NCI-H69 (cell line): ENCODE measurements around the gene SESN1.

Experiments
- DNase-seq: peaks from one replicate; lab custom pipeline; 2025; lab: John Stamatoyannopoulos, UW

The SESN1 gene

DNA sequence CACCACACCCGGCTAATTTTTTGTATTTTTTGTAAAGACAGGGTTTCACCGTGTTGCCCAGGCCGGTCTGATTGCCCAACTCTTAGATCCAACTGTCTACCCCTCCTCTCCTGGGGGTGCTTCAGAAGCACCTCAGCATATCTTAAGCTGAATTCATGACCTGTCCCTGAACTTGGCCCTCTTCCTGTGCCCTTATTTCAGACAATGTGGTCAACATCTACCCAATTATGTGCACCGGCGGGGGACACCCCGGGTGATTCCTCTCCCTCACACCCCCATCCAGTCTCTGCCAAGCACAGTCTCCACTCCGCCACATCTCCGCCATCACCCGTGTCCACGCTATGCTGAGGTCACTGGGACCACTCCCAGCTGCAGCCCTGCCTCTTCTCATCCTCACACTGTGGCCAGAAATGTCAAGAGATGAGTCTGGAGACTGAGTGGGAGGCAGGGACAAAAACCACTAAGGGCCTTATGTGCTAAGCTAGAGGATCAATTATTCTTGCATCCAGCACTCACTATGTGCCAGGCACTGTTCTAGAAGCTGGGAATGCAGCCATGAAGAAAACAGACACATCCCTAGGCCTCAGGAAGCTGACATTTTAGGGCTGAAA, 134.6 kb downstream of the SESN1 start:
- DNase-seq: no peak

DNA sequence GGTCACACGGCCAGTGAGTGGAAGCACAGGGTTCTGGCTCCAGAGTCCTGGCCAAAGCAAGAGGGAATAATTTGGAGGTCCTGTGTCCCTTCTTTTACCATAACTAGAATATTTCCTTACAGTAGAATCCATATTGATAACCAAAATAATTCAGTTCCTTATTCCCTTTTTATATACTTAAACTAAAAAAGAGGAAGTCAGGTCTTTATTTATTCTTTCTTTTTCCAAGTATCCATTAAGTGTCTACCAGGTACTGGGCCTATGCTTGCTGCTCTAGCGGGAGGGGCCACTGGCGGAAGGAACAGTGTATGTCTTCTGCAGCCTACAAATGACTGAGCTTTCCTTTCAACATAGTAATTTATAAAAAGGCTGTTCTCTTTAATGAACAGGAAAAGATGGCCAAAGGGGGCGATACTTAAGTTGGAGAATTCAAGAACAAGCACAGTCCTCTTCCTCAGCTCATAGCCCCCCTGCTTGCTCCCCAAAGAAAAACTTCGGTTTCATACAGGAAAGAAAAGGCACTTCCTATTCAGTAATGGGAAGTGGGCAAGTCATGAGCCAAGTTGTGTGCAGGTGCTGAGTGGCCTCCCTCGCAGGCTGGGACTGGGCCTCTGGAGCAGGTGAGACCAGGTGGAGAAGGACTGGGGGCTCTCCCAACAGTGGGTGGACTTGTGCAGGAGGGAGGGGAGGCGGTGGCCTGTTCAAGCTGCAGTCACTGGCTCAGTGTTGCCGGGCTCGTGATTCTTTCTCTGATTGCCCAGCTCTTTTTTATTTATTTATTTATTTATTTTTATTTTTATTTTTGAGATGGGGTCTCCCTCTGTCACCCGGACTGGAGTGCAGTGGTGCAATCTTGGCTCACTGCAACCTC, 135.5 kb downstream of the SESN1 start:
- no peak for DNase-seq

DNA sequence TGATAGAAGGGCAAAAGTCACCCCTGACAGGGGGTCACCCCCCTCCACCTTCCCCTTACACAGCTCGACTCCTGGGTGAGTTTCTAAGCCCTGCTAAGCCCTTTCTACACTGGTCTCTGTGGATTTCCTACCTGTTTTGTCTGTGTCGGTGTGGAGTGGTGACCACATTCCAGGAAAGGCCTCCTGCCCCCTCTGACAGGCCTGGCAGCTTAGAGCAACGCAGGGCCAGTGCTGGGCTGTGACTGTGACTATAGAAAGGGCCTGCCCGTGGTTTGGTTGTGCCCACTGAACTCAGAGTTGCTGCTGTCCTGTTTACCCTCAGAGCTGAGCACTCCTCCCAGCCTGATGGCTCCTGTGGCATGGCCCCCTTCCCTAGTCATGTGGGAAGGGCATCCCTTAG, 137.4 kb downstream of the SESN1 start:
- no peak for DNase-seq

DNA sequence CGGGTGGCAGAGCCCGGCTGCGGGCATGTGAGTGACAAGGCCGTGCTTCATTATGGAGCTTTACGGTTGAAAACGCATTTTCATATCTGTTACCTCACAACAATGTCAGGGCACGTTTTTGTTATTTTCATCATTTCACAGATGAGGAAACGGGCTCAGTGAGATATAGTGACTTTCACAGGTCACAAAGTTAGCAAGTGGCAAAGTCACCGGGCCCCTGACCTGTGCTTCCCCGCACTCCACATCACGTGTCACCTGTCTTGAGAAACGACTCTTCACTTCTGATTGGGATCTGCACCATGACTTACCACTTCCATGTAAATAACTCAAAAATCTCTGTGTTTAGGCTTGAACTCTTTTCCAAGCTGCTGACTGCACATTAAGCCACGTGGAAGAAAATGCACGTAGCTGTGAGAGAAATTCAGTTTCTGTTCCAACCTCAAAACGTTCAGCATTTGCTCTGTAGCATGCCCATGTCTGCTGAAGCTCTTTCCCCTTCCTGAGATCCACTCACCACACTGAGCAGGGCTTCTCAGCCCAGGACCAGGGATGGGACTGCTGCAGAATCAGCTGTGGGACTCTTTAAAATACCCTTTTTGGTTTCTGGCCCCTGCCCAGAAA, 139.2 kb downstream of the SESN1 start:
- no peak for DNase-seq

DNA sequence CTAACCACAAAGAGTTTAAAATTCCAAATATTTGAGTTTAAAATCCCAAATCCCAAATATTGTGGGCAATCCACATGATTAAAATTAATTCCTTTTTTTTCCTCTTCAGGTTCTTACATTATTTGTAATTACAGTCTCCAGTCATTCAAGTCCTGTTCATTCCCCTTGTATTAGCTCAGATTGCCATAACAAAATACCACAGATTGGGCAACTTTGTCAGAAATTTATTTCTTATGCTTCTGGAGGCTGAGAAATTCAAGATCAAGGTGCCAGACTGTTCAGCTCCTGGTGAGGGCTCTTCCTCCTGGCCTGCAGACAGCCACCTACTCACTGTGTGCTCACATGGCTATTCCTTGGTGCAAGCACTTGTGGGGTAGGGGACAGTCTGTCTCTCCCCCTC, 141.0 kb downstream of the SESN1 start:
- DNase-seq: no peak

DNA sequence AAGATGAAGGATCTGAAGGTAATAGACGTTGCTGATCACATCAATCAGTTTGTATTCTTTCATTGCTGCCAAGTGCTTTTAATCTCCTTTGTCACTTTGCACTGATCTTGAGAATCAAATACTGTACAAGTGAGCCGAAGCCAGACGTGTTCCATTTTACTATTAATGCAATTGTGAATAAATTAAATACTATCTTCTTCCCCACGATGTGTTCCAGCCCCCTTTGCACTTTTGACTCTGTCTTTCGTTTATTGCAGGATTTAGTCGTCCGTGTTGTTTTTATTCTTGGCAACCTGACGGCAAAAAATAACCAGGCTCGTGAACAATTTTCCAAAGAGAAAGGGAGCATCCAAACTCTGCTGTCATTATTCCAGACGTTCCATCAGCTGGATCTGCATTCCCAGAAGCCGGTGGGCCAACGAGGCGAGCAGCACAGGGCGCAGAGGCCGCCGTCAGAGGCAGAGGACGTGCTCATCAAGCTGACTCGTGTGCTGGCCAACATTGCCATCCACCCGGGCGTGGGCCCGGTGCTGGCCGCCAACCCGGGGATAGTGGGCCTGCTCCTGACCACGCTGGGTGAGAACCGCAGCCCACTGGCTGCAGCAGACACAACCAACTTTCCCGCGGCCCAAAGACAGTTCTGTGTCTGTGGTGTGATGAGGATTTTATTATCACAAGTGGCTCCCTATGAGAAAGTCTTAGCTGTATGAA, 141.7 kb downstream of the SESN1 start:
- DNase-seq: no peak

DNA sequence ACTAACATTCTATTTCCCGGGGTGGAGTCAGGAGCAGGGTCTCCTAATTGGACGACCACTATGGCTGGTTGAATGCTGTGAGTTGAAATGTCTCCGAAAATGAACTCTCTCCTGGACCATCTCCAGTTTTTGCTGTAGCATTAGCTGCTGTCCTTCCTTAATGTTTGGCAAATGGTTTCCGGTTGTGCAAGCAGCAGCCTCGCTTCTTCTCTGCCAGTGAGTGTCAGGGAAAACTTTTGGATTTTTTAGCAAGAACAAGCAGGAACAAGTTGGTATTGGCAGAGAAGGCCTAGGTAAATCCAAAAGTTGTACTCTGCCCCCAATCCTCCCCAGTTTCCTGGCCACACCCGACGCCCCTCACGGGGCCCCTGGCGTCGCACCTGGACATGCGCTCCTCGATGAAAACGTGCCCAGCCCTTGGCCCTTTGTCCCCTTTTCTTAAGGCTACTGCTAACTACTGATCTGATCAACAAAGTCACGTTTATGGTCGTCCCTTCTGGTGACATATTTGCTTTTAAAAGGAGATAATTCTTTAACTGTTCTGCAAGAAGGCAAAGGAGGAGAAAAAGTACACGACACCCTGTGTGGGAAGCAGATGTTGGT, 143.2 kb downstream of the SESN1 start:
- no peak for DNase-seq

DNA sequence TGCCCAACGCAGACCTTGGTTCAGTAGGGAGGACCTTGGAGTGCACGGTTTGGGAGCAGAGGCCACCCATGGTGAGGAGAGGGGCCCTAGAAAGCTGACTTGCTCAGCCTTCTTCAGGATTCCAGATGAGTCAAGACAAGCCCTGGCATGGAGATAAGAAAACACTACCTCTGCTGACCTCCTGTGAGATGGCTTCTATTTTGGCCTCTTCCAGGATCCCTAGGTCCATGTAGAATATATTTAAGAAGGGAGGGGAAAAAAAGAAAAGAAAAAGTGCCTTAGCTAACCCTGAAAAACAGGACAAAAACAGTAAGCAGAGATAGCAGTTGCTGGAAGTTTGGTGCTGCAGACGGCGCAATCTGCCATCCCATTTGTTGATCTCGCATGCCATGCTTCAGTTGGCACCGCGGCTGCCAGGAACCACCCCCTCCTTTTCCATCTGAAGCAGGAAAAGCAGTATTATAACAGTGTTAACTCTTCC, 146.4 kb downstream of the SESN1 start:
- peak; percentile 94 for DNase-seq

DNA sequence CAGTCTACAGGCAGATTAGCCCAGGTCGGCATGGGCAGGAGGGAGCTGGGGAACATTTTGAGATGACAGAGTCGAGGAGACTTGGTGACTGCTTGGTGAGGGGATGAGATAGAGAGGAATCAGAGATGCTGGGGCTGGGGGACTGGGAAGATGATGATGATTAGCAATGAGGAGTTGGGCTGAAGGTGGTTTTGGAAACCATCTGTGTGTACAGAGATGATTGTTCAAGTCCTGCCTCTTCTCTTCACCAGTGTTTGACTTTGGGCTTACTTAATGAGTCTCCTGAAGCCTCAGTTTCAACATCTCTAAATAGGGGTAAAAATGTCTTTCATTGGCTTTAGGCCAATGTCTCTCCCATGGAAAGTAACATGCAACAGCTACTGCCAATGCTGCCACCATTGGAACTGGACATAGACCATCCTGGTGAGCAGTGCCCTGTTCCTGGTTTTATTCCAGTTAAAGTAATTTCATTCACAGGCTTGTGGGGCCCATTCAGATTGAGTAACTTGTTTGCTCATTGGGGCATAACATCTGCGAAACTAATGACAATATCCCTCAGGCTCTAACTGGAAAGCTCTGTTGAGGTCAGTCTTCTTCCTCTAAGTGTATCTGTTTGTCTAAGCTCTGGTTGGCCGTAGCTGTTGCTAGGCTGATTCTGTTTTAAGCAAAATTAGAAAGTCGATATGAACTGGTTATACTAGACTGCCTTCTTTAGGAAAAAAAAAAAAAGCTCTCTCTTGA, 147.4 kb downstream of the SESN1 start:
- DNase-seq: peak; percentile 98

DNA sequence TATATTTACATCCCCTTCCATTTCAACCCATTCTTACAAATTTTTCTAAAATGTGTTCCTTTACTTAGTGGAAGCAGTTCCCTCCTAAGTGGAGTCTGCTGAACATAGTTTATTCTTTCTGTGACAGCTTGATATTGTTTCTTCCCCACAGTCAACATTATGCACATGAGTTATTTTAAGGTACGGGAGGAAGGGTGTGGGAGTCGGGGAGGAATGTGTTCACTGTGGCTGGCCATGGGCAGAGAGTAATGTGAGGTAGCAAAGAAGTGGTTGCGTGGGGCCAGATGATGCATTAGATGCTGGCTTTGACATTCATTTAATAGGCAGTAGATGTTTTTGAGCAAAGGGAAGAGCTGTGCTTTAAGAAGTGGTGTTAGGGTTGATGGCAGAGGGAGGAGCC, 148.0 kb downstream of the SESN1 start:
- peak; percentile 80 for DNase-seq

DNA sequence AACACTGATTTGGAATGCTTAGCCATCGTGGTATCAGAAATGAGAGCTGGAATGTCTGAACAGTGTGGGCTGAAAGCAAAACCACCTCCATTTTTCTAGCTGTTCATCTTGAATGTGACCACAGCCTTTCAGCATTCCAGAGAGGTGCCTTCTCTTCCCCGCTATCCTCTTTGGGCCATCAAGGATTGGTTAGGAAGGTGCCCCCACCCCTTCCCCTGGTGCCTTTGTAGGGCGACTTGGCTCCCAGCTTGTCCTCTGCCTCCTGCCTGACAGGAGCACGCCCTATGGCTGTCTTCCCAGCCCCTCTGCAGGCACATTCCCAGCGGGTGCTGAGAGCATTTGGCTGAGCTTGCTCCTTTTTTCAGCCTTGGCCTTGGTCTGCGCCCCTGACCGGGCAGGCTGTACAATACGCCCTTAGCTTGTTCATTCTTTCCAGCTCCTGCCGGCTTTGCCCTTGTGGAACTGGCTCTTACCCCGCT, 148.9 kb downstream of the SESN1 start:
- peak; percentile 93 for DNase-seq

DNA sequence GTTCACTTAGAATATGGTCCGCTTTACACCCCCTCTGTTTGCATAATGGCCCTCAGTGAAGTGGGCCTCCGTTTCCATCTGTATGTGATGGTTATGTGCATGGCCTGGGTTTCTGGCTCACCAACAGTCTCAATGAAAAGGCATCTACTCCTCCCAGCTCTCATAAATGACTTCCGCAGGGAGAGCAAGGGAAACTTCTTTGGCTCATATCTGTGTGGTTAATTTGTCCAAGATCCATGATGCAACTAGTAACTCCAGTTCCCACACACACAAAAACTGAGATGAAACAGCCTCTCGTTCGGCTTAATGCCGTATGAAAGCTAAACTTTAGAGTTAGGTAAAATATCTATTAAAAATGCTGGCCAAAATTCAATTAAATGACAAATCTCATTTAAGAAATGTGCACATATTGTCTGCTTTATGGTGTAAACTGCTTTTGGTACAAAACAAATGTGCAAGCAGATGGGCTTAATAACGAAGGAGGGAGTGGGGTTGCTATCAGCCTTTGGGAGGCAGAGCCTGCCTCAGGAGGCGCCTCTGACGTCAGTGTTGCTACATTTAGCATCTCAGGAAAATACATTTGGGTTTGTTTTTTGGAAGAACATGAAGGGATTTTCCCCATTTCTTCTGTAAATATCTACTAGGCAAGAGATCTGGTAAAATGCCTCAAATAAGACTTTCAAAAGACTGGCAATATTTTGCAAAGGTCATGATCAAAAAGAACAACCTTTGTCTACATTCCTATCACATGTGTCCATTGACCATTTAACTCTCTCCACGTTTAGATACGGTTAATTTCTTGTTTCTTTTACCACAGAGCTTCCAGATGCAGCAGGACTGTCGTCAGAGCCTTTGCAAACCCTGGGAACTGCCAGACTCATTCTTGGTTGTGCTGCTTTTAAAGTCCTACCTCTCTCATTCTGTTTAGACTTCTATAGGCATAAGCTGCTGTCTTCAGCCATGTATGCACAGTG, 149.7 kb downstream of the SESN1 start:
- DNase-seq: peak; percentile 50

DNA sequence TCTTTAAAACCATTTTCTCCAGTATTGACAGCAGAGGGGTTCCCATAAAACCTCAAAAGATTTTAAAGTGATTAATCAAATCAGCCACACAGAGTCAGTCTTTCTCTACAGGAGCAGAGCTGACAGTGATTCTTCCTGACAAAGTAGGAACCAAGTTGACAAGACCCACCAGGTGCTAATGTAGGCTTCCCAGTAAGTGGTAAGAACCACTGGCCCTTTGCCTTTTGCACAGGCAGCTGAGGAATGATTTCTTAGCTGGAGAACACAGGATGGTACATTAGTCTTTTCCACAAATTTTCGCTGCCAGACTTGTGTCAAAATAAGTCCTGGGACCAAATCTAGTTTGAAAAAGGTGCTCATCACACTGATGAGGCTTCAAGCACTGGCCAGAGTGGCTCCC, 150.6 kb downstream of the SESN1 start:
- peak; percentile 49 for DNase-seq

DNA sequence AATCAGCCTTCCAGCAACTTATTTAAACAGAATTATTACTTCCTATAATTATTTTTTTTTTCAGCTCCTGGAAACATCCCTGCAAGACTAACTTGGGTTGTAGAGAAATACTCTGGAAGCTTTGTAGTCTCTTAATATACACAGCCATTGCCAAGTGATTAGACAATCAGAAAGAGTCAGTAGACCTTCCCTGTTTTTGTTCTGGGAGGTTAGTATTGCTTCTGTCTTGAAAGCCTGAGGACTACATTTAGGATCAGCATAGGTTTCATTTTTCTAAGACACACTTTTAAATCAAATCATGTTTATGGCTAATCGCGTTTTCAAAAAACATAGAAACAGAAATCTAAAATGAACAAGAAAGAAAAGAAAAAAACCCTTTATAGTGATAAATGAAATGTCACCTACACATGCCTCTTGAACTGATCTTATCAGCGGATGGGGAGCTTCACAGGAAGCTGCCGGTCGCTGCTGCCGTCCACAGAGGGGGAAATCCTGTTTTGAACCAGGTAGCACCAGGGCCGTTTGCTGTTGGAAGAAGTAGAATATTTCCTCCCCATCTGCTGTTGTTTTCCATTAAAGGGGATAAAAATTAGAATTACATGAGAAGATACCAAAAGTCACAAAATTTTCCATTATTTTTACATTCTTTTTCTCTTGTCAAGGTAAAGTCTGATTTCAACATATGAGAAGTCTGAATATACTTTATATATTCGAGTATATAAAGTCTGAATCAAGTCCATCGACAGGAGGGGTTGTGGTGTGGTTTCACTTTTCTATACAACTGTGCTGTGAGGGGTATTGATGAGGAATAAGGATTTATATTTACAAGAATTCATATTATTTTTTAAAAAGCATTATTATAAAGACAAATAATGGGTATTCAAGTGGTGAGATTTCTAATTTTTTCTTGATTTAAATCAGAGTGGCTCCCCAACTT, 151.8 kb downstream of the SESN1 start:
- peak; percentile 26 for DNase-seq

DNA sequence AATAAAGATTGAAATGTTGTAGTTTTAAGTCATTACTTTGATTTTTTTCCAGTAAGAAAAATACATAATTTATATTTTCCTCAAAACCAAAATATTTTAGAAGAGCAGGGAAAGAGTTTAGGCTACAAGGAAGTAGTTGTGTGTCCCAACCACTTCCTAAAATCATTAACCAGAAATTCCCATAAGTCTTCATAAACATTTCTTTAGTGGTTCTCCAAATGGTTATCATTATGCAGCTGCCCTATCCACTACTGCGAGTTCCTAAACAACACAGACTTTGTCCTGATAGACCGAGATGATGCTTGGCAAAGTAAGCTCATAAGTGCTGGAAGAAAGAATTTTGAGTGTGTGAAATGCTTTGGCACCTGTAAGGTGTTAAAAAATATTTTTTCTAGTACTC, 152.8 kb downstream of the SESN1 start:
- no peak for DNase-seq

DNA sequence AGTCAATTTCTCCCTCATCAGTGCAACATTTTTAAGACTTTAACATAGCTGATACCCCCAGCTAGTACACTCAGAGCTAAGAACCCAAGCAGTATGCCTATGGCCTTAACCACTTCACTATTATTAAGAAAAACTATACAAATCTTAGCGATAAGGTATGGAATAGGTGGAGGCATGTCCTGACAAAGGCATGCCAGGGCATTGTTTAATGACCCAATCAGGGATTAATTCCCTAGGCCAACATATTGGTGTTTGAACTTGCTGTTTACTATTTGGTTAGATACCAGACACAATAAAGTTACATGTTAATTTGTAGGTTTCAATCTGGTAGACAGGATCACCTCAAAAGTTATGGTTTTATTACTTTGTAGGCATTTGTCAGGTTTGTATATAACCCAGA, 153.4 kb downstream of the SESN1 start:
- DNase-seq: no peak

DNA sequence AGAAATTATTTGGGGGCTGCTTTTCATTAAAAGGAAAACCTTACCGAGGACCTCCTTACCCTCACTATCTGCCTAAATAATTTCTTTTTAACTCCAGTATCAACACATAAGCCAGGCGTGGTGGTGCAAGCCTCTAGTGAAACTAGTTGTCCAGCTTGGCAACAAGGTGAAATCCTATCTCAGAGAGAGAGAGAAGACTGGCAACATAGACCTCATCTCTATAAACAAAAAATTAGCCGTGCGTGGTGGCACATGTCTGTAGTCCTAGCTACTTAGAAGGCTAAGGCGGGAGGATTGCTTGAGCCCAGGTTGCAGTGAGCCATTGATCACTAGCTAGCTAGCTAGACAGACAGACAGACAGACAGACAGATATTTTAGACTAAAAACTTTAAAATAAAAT, 153.9 kb downstream of the SESN1 start:
- no peak for DNase-seq

DNA sequence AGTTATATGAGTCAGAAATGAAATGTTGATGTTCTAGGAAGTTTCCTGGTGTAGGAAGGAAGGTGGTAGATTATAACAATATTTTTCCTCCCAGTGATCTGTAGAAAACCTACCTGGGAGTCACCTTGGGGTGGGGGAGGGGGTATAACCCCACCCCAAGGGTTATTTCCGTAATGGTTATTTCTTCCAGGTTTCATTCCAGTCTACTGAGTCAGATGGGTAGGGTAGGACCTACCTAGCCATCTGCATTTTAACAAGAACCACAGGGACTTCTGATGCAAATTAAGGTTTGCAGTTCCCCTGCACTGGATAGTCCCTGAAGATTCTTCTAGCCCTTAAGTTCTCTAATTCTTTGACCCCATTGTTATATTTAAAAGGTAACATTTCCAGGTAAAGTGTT, 157.5 kb downstream of the SESN1 start:
- no peak for DNase-seq
